ENCODE results near the gene LDB2.

LDB2 gene

GRCh38 chr4:16677001-16677944 is 221.2 kb downstream of the LDB2 start:
- DNase-seq, result no peak

DNA sequence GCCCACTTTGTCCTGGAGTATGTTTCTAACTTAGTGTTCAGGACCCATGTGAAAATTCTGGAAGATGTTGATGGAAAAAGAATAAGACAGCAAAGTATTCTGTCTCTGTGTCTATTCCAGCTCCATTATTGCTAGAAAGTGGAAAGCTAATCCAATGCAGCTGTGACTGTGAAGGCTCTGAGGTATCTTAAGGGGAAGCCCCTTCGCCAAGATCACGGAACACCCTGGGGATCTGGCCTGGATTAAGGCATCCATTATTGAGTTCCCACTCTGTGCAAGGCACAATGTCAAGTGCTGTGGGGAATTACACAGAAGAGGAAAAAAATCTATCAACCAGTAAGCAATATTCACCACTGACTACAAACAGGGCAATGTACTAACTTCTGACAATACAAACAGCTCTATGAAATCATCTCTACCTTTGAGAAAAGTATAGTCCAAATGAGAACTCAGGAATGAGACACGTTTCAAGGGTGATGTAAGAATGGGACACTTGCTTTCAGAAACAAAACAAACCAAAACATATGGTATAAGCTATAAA is 222.1 kb downstream of the LDB2 start:
- DNase-seq, result no peak

GRCh38 chr4:16674082-16674481 is 224.4 kb downstream of the LDB2 start:
- no peak for DNase-seq

DNA sequence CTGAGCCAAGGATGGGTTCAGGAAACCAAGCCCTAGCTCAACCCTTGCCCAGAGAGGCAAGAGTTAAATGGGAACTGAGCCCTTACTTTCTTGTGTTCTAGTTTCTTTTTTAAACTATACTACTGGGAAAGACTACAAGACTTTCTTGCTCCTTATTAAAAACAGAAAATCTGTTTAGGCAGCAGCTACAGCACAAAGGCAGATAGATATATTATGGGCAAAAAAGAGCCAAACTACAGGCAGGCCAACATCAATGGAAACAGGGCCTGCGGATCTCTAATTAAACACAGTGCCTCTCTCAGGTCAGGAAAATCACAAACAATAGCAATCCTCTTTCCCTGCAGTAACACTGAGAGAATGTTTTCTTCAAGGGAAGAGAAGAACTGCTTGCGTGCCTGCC is 226.0 kb downstream of the LDB2 start:
- DNase-seq, result no peak

- no peak for DNase-seq
These were observed 226.7 kb downstream of the LDB2 start for GRCh38 chr4:16671741-16672140.

DNA sequence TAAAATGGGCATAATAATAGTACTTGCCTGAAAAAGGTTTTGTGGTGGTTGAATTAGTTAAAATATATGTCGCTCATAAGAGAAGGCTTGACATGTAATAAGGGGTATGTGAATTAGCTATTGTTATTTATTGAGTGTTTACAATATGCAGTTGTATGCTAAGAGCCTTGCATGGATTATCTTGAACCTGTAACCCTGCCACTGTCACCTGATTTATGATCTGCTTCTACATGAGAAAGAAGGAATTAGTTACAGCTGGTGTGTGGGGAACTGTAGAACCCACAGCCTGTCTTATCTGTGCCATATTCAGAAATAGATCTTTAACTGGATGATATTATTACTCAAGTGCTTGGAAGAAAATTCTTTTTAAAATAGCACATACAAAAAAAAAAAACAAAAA is 227.7 kb downstream of the LDB2 start:
- DNase-seq, result no peak

DNA sequence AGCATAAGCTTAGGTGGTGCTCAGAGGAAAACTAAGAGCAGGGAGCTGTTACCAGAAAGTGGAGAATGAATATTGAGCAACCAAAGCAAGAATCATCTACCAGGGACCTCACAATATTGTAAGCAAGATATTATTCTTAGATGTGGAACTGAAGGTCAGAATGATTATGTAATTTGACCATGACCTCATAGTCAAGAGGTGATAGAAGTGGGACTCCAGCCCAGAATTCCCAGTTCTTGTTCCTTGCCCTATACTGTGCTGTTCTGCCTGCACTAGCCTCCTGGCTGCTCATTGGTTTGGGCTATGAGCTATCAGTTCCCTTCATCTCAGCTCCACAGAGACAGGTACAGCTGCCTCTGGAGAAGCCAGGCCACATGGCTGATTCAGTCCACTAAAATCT is 229.4 kb downstream of the LDB2 start:
- DNase-seq, result no peak

DNA sequence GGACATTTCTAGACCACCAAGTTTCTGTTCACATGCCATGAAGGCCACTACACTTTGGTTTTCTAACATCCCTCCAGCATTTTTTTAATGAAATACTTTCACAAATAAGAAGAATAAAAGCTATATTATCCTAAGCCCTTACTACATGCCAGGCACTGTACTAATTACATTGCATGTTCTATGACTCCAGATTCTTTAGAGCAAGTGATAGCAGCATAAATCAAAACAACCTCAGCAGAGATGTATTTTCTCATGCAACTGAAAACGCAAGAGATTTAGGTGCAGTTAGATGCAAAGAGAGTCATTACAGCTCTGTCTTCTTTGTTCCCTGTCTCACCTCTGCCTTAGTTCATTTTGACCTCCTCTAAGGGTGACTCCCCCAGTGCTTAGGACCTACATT is 230.0 kb downstream of the LDB2 start:
- no peak for DNase-seq

DNA sequence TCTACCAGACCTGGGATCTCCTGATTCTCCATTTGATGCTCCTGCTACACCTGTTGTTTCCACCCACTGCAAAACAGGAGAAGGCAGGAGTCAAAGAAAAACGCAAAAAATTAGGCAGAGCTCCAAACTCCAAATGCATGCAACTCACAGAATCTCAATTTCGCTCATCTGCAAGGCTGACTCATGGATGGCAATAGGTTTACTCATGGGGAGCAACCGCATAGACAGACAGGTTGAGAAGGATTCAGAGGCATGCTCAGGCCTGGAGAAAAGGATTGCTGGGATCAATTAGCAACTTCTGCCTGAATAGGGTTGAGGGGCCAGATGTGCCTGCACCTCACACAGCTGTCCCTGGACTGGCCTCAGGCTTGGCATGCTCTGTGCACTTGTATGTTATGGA is 231.0 kb downstream of the LDB2 start:
- no peak for DNase-seq

- no peak for DNase-seq
These were observed 232.4 kb downstream of the LDB2 start for GRCh38 chr4:16665942-16666551.

DNA sequence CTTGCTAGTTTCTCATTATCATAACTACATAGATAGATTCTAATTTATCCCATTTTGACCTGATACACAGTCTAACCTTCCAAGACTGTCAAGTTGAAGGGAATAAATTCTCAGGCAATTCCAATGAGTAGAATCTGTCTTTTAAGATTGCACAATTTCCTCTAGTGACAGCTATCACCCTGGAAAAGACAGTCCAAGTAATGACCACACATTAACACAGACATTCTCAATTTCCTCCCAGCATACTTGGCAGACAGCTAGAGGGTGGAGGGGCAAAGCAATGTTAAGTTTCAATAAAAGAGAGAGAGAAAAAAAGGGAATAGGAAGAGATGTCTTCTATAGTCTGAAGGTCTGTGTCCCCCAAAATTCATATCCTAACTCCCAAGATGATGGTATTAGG is 234.7 kb downstream of the LDB2 start:
- no peak for DNase-seq

DNA sequence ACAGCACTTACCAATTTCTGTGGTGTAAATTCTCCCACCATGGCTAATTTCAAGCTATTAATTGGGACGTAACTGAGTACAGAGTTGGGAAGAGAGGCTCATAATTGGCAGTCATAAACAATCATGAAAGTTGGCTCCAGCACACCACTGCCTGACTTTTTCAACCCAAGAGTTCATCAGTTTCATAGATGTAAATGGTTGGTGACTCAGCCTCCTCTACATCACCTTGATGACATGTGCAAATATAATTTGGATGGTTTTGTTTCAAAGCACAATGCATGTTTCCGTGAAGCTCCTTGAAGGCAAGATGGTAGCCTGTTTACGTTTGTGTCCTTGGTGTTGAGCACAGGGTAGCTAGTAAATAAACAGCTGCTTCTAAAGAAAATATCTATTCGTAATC is 235.1 kb downstream of the LDB2 start:
- DNase-seq, result no peak

GRCh38 chr4:16661813-16662212 is 236.6 kb downstream of the LDB2 start:
- no peak for DNase-seq

- DNase-seq, result no peak
These were observed 237.8 kb downstream of the LDB2 start for GRCh38 chr4:16660656-16661055.

GRCh38 chr4:16659694-16660093 is 238.8 kb downstream of the LDB2 start:
- no peak for DNase-seq

DNA sequence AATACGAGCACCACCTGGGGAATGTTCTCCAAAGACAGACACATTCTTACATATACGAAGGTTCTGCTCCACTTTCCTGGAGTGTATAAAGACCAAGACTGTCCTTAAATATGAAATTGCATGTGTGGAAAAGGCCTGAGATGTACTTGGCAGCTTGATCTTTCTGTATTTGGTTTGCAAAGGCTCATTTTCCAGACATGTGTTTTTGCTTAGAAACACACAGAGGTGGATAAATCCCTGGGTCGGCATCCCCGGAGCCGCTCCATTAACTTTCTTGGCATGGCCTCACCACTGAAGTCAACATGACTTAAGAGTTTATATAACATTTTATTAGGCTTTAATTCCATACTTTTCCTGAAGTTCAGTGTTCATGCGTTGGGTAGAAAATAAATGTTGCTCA is 239.4 kb downstream of the LDB2 start:
- DNase-seq, result no peak

DNA sequence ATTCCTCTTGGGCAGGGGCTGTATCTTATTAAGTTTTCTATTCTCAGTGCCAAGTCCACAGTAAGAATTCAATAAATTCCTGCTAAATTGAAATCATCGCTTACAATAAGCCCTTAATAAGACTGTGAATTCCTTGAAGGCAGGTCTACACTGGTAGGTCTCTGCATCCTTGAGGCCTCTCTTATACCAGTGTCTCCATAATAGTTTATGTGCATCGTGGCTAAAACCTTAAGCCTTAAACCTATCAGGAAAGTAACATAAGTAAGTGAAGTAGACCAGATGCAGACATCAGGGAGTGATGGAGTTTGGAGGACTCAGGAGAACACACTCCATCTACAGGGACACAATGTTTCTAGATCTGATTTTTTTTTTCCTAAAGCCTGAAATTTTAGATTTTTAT is 240.3 kb downstream of the LDB2 start:
- DNase-seq, result no peak

- no peak for DNase-seq
These were observed 243.3 kb downstream of the LDB2 start for GRCh38 chr4:16655111-16655510.

DNA sequence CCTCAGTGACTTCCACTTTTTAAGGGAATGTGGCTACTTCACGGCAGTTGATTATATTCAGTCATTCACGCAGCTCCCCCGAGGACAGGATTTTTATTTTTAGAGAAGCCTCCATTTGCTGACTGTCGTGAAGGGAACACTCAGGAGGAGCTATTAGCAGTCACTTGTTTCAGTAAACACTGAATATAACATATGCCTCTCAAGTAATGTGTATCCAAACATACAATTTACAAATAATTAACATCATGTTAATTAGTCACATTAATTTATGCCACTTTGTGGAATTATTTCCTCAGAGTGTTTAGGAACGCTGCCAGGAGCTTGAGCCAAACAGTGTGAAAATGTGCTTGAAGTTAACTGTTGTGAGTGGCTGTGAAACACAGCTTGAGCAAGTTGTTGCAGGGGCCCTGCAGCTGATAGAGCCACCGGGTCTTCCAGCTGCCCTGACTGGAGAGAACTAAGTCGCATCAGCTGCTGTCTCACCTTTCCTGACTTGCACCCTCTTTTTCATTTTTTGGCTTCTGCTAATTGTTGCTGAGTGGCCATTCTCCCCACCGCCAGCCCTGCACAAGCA is 245.6 kb downstream of the LDB2 start:
- DNase-seq, result no peak

GRCh38 chr4:16646459-16646858 is 252.0 kb downstream of the LDB2 start:
- no peak for DNase-seq

GRCh38 chr4:16643893-16644292 is 254.6 kb downstream of the LDB2 start:
- DNase-seq, result no peak

GRCh38 chr4:16642897-16643296 is 255.5 kb downstream of the LDB2 start:
- DNase-seq, result no peak

GRCh38 chr4:16641971-16642370 is 256.5 kb downstream of the LDB2 start:
- DNase-seq, result no peak

All from KG1 (cell line).